ENCODE results near the gene PLEKHH1. TPM values are rescaled to one million over a fixed set of nuclear protein-coding genes. Genes with fewer than 3 reads are reported as not detected.

Gene PLEKHH1
- total and polyA plus RNA-seq, 2 of the 8 experiments (the other 6 are each of a cell fraction or from before 2014, with no cell fraction given) = 28.3 to 33.3 TPM

DNA sequence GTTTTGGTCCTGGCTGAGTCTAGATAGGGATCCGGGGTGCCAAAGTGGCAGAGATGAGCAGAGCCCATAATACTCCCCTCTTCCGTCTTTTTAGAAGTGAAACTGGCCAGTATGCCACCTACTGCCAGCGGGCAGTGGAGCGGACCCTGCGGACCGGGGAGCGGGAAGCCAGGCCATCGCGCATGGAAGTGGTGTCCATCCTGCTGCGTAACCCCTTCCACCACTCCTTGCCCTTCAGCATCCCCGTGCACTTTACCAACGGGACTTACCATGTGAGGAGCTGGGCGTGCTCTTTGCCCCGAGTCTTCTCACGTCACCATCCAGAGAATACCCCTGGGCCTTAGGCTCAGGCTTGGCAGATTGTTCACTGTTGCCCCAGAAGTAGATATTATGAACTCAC, 46.0 kb downstream of the PLEKHH1 start:
- no peak overlapping the region for H3K27ac ChIP-seq (ENCODE audit: low read depth, low read length)
- H4K91ac ChIP-seq (replicated peaks; ENCODE audit: insufficient read length, low read length) = no peak overlapping the region
- H4K5ac ChIP-seq (ENCODE audit: insufficient read length, low read depth, low read length) = no peak overlapping the region
- H3K36me3 ChIP-seq (ENCODE audit: control insufficient read depth in 2 of 4, insufficient read depth in 4 of 4, low read length in 3 of 4) = peaks cover 6 to 19% (median 8%) of the 10 kb centered on the region in 4 experiments; a peak in 5 of 8 replicates
- ChIA-PET CTCF (ENCODE audit: partially characterized antibody) (interaction anchor here (0.7 to 28.8 kb wide), 14 partner anchors 10 to 155 kb away, joined by 3 to 924 read pairs (median 4); partner anchors contain the start of genes PIGH, PLEKHH1 and RDH12), POLR2A (ENCODE audit: partially characterized antibody) (interaction anchor here (1.2 kb wide), 1 partner anchor 8 kb away, joined by 3 read pairs; no protein-coding TSS in a partner anchor)
- H3K9me3 ChIP-seq (ENCODE audit: insufficient read depth in 2 of 2, low read depth in 1 of 2, low read length in 1 of 2) = no peaks in the 10 kb centered on the region
- no peaks in the 10 kb centered on the region for H3K79me2 ChIP-seq (ENCODE audit: control insufficient read depth in 1 of 2, insufficient read depth in 2 of 2, low read length in 2 of 2)
- H2BK15ac ChIP-seq (ENCODE audit: low read length) = no peak overlapping the region
- TF ChIP-seq RAD21 (IDR thresholded peaks at IDR 0.05 in 1 of 2, conservative IDR thresholded peaks at IDR 0.05 in 1 of 2; ENCODE audit: low read depth in 2 of 2, low read length in 2 of 2) (no peak), SP2 (IDR thresholded peaks at IDR 0.05; ENCODE audit: low read length) (no peak), SIRT6 (IDR thresholded peaks at IDR 0.05; ENCODE audit: low read length) (no peak), PHF8 (conservative IDR thresholded peaks at IDR 0.05; ENCODE audit: low read depth, low read length) (no peak)
- H2AK5ac ChIP-seq (ENCODE audit: low read depth, low read length) = no peak overlapping the region
- no peak overlapping the region for H3K4ac ChIP-seq (replicated peaks; ENCODE audit: insufficient read length, low read depth, low read length)
- no peak overlapping the region for H2AFZ ChIP-seq (ENCODE audit: low read length)
- H3K9ac ChIP-seq (replicated peaks in 1 of 4; ENCODE audit: extremely low read depth in 1 of 4, low read depth in 3 of 4, low read length in 3 of 4) = no peak overlapping the region
- no peak for FAIRE-seq
- no peak overlapping the region for H2BK120ac ChIP-seq (replicated peaks; ENCODE audit: low read depth, low read length)
- H3K27me3 ChIP-seq (replicated peaks in 1 of 4; ENCODE audit: control insufficient read depth in 3 of 4, extremely low read depth in 1 of 4, insufficient read depth in 3 of 4, low read length in 3 of 4) = no peaks in the 10 kb centered on the region
- H3K18ac ChIP-seq (ENCODE audit: extremely low read depth, low read length) = no peak overlapping the region
- H2BK12ac ChIP-seq (ENCODE audit: low read depth, low read length) = no peak overlapping the region
- peaks cover 0 to 3% of the 10 kb centered on the region in 2 experiments for H4K20me1 ChIP-seq (replicated peaks in 1 of 2; ENCODE audit: control insufficient read depth in 1 of 2, insufficient read depth in 2 of 2, low read length in 2 of 2)
- H3K4me3 ChIP-seq (ENCODE audit: extremely low read depth in 1 of 4, insufficient read depth in 2 of 4, low read depth in 3 of 4, low read length in 4 of 4) = no peak overlapping the region
- H3K4me2 ChIP-seq (ENCODE audit: insufficient read depth in 1 of 2, low read depth in 2 of 2, low read length in 2 of 2) = no peak overlapping the region
- no peak overlapping the region for H3K56ac ChIP-seq (replicated peaks; ENCODE audit: insufficient read length, low read depth, low read length)
- no peaks in the 10 kb centered on the region; the same call in 1 of the 2 replicates for H3K79me1 ChIP-seq (ENCODE audit: low read depth, low read length)
- no peaks in the 10 kb centered on the region for H3K4me1 ChIP-seq (replicated peaks in 1 of 4; ENCODE audit: control insufficient read depth in 3 of 4, insufficient read depth in 4 of 4, low read length in 3 of 4)
- no peak overlapping the region for H4K8ac ChIP-seq (ENCODE audit: extremely low read depth, insufficient read depth, low read length)
- H3K23me2 ChIP-seq (ENCODE audit: low read depth, low read length) = no peaks in the 10 kb centered on the region
- H2BK5ac ChIP-seq (ENCODE audit: low read depth, low read length) = no peak overlapping the region
- H3K23ac ChIP-seq (ENCODE audit: insufficient read length) = no peak overlapping the region
- 77% methylated on average over 15 of the region's 15 CpGs; no CpG with 5 or more reads in 1 of the 2 experiments for WGBS, 2 experiments (ENCODE audit: extremely low coverage in 1 of 2, insufficient coverage in 1 of 2, insufficient read length in 1 of 2, insufficient replicate concordance in 2 of 2, low coverage in 1 of 2, low lambda C conversion rate in 2 of 2, missing lambda C conversion rate in 1 of 2)
- H3K14ac ChIP-seq (ENCODE audit: insufficient read length) = no peak overlapping the region
- no peak overlapping the region for H2BK20ac ChIP-seq (ENCODE audit: low read length)
- no peak for DNase-seq (ENCODE audit: low read depth in 1 of 2, low spot score in 2 of 2)
